Limb (tissue), 2 donors: ENCODE results near the gene ATP6V0B.

Source experiments
- DNase-seq, 2 donors: peaks; one replicate each; pipeline ENCODE4 v3.0.0-alpha.2; 2016; ENCODE audit errors: extremely low spot score in 2 of 2

ATP6V0B gene

GRCh38 chr1:44002606-44003157, 27.9 kb downstream of the ATP6V0B start:
- no peak for DNase-seq

- DNase-seq, result no peak
These were observed 33.5 kb downstream of the ATP6V0B start for GRCh38 chr1:44008259-44008658.

GRCh38 chr1:44010935-44011471, 36.2 kb downstream of the ATP6V0B start:
- DNase-seq, result no peak

GRCh38 chr1:44012404-44012803, 37.6 kb downstream of the ATP6V0B start:
- DNase-seq, result no peak

- DNase-seq, result no peak
These were observed 38.3 kb downstream of the ATP6V0B start for GRCh38 chr1:44012941-44013609.

- no peak for DNase-seq
These were observed 39.2 kb downstream of the ATP6V0B start for GRCh38 chr1:44013949-44014348.

GRCh38 chr1:44014365-44015104, 39.8 kb downstream of the ATP6V0B start:
- DNase-seq, result no peak

- no peak for DNase-seq
These were observed 40.4 kb downstream of the ATP6V0B start for GRCh38 chr1:44015206-44015605.

- no peak for DNase-seq
These were observed 41.5 kb downstream of the ATP6V0B start for GRCh38 chr1:44016041-44016889.

- DNase-seq, result no peak
These were observed 42.2 kb downstream of the ATP6V0B start for GRCh38 chr1:44016890-44017400.

GRCh38 chr1:44019466-44019948, 44.7 kb downstream of the ATP6V0B start:
- no peak for DNase-seq

GRCh38 chr1:44020464-44020863, 45.7 kb downstream of the ATP6V0B start:
- DNase-seq, result no peak

GRCh38 chr1:44021156-44021555, 46.4 kb downstream of the ATP6V0B start:
- no peak for DNase-seq

GRCh38 chr1:44021581-44022321, 47.0 kb downstream of the ATP6V0B start:
- no peak for DNase-seq

GRCh38 chr1:44024031-44024902, 49.5 kb downstream of the ATP6V0B start:
- DNase-seq, result no peak

- no peak for DNase-seq
These were observed 50.3 kb downstream of the ATP6V0B start for GRCh38 chr1:44024903-44025525.

GRCh38 chr1:44025816-44026215, 51.1 kb downstream of the ATP6V0B start:
- no peak for DNase-seq

GRCh38 chr1:44027320-44027719, 52.6 kb downstream of the ATP6V0B start:
- DNase-seq, result no peak
